HG03521 (cell line): Measurements from ENCODE around the gene YWHAH.
A peak's percentile ranks its signal among the peaks of the same experiment; 100 is the strongest.

Experiments
- ATAC-seq: cut with Tn5 transposase; IDR thresholded peaks from one replicate; pipeline ENCODE4 v1.9.1; 2021; ENCODE audit warnings: mild to moderate bottlenecking, moderate library complexity; ENCODE audit not compliant: unreplicated experiment

YWHAH gene

DNA sequence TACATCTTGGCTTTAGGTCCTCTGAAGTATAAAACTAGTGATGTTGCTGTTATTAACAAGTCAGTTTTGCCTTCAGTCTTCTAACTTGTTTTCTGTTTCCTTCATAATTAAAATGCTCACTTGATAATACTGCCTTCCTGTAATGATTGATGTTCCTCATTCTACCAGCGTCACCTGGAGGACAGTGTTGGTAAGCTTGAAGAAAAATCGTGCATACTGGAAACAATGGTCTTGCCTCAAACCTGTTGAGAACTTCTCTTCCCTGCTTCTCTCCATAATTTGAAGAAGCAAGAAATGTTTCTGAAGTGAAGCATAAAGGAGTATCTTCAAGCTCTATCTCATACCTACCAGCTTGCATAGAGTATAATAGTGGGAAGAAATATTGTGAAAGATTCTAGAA, 3.0 kb downstream of the YWHAH start:
- no peak for ATAC-seq

DNA sequence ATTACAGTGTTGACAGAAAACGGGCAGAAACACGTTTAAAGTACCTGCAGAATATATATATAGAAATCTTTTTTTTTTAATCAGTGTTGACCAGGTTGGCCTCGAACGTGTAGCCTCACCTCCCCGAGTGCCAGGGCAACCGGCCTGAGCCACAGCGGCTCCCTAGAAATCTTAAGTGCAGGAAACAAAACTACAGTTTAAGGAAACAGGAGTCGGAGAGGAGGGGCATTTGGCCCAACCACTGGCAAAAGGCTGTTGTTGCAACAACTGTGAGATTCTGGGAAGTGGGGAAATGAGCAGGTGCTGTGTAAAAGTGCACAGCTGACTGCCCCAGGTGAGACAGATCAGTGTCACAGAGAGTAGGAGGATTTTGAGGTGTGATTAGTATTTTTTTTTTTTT, 3.7 kb downstream of the YWHAH start:
- ATAC-seq = no peak

DNA sequence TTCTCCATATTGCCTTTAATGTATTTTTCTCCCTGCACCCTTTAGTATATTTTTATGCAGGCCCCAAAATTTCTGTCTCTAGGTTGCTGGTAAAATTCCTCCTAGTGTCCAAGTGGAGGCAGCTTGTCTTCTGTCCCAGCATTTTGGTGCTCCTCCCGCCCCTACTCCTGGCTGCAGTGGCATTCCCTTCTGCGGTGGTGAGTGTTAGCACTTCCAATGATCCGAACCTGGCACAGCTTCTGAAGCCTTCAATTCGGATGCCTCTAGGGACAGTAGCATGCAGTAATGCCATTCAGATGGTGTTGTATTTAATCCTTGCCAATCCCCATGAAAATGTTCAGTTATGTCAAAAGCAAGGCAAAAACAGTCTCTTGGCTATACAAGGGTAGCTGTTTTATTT, 5.9 kb downstream of the YWHAH start:
- ATAC-seq = no peak

DNA sequence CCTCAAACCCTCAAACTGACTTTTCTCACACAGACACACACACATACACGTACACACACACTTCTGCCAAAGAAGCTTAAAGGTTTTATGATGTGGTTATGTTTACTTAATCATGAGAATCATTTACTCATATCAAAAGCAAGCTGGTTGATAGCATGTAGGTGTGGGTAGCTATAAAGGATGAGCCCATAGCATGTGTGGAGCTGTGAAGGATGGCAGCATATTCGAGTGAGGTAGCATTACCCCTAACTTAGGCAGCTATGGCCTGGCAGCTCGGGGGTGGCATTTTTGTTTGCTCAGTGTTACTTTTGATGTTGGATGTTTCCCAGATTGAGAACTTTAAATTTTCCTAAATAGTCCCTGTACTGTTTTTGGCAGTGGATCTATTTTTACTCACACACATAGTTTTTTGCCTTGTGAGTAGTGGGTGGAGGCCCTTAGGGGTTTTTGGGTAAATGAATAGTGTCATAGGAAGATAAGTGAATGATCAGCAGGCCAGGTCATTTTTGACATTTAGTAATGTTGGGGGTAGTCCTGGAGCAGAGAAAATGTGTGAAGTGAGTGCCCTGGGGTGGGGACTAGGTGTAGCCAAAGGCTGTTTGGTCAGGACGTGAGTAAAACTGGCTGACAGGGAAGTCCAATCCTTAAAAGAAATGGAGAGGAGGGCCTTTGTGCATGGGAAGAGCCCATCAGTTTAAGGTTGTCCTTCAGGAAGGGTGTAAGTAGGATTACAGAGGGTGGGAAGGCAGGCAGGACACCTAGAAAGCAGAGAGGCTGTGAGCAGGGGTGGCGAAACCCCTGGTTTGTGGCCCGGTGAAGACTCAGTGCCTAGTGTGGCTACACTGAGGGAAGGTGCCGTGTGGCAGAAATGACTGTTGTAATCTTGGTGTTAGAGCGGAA, 7.1 kb downstream of the YWHAH start:
- ATAC-seq = no peak

DNA sequence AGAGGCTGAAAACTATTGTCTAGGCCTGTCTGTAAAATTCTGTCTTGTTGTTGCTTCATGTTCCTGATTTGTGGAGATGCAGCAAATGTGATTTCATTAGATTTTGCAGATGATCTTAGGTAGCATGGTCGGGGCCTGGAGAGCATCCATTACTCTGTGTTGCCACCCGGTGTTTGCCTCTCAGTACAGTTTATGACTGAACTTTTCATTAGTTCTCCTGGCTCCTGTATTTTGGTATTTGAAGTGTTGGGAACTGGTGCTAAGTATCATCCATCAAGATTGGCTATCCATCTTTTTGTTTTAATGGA, 7.7 kb downstream of the YWHAH start:
- no peak for ATAC-seq

DNA sequence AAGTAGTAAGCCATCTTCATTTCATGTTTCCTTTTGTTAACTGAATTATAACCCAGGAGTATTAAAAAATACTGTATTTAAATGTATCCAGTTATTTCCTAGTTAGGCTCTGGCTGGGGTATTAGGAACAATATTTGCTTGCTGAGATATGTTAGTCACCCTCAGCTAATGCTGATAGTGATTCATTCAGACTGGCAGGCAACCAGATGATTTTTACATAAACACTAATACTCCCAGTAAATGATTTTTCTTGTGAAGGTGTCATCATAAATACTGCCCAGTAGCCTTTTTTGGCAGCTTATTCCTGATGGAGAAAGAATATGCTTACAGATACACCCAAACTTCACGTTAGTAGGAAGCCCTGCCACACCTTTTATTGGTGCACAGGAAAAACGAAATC, 8.1 kb downstream of the YWHAH start:
- ATAC-seq = no peak

DNA sequence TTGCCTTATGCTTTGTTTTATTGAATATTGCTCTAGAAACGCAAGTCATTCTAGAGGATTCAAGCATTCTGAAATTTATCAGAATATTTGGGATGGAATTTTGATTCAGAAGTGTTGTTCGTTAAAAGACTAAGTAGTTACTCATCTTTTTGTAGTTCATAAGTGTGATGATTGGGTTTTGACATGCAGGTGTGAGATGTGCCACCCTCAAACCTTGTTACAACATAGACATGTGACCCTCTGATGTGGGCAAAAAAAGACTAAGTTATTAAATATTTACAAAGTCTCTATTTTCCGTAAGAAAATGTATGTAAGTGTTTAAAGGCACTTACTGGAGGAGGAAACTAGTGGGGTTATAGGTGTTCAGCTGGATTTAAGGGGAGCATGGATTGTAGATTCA, 8.9 kb downstream of the YWHAH start:
- ATAC-seq = no peak

DNA sequence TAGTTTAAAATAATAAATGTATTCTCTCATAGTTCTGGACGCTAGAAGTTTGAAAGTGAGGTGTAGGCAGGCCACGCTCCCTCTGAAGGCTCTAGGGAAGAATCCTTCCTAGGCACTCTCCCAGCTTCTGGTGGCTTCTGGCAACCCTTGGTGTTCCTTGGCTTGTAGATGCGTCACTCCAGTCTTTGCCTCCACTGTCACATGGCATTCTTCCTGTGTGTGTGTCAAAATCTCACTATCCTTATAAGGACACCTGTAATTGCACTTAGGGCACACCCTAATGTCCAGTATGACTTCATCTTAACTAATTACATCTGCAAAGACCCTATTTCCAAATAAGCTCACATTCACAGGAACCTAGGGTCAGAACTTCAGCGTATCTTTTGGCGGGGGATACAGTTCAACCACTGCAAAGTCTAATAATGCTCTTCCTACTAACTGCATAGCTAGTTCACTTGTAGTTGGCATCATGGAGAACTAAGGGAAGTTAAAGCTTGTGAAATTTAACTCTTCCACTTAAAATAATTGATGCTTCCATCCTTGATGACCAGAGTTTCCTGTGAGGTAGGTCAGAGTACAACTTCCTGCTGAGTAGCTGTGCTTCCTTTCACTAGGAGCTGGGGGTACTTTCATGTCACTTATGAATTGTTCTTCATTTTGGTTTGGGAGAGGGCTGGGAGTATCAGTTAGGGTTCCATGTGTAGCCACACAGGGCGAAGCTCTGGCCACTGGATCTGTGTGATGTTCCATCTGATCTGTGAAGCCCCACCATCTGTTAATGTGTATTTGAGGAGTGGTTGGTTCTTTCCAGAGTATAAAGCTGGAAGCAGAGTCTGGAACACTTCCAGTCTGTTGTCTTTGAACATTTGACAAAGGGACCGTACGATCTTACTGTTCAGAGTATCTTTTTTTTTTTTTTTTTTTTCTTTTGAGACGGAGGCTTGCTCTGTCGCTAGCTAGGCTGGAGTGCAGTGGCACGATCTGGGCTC, 10.5 kb downstream of the YWHAH start:
- ATAC-seq = no peak

DNA sequence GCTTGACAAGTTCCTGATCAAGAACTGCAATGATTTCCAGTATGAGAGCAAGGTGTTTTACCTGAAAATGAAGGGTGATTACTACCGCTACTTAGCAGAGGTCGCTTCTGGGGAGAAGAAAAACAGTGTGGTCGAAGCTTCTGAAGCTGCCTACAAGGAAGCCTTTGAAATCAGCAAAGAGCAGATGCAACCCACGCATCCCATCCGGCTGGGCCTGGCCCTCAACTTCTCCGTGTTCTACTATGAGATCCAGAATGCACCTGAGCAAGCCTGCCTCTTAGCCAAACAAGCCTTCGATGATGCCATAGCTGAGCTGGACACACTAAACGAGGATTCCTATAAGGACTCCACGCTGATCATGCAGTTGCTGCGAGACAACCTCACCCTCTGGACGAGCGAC, 12.0 kb downstream of the YWHAH start:
- ATAC-seq = no peak

DNA sequence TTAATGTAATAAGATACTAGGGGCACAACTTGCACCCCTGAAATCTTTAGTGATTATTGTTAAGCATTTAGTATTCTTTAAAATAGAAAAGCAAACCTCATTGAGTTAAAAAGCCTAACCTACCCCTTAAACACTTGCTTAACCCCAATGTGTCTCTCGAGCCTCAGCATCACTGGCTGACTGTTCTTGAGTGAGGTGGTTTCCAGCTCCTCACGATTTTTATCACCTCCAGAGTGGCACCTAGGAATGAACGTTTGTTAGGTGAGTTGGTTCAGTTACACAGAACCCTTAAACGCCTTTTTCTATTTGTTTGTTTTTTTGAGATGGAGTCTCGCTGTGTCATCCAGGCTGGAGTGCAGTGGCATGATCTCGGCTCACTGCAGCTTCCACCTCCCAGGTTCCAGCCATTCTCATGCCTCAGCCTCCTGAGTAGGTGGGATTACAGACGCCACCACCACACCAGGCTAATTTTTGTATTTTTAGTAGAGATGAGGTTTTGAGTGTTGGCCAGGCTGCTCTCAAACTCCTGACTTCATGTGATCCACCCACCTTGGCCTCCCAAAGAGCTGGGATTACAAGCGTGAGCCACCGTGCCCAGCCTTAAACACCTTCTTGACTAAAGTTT, 13.7 kb downstream of the YWHAH start:
- no peak for ATAC-seq

DNA sequence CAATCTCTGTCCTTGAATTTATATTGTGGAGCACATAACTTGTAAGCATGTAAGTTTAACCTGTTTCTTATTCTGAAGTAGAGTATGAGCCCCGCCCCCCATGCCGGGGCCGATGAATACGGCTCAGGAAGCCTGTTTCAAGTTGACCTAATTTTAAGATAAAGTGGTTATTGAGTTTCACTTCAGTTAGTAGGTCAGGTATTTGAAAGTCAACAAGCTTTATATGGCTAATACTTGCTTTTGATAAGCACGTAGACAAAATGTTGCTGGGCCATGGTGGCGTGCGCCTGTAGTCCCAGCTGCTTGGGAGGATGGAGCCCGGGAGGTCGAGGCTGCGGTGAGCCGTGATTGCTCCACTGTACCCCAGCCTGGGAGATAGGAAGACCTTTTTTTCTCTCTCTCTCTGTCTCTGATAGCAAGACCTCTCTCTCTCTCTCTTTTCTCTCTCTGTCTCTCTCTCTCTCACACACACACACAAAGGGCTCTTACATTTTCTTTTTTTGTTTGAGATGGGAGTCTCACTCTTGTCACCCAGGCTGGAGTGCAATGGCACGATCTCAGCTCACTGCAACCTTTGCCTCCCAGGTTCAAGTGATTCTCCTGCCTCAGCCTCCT, 14.4 kb downstream of the YWHAH start:
- ATAC-seq = no peak

DNA sequence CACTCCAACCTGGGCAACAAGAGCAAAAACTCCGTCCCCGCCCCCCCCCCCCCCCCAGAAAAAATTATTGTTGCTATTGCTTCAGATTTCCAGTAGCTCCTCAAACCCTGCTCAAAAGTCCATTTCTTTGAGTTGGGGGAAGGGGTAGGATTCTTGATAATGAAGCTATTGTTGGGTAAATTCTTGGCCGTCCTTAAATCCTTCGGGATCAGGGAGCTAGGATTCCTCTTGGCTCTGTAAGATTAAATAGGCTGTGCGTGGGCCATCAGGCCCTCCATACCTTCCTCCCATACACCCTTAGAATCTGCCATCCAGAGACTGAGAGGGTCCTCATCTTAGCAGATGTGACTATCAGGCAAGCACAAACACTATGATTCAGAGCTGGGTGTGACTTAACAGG, 16.4 kb downstream of the YWHAH start:
- no peak for ATAC-seq

DNA sequence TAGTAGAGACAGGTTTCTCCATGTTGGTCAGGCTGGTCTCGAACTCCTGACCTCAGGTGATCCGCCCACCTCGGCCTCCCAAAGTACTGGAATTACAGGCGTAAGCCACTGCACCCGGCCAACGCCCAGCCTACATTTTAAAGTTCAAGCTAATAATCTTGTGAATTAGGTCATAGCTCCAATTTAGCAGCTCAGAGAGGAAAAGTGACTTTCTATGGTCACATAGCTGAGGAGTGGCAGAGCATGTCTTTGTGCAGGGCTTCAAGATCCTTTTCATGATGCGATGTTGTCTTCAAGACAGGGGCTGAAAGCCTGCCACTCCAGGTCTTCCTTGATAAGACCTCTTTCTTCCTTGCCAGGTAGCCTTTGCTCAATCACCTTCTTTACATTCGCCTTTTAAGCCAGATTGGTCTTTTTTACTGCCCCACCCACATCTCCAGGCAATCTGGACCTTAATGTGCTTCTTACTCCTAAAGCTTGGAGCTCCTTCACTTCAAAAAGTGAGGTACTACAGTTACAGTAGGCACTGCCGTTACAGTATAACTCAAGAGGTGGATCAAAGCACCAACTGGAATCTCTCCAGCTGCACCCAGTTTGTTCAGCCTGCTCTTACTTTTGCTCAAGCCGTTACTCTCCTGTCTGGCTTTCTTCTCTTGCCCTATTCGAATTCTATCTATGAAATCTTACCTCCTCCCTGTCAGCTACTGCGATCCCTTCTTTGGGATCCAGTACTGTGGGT, 18.2 kb downstream of the YWHAH start:
- no peak for ATAC-seq

DNA sequence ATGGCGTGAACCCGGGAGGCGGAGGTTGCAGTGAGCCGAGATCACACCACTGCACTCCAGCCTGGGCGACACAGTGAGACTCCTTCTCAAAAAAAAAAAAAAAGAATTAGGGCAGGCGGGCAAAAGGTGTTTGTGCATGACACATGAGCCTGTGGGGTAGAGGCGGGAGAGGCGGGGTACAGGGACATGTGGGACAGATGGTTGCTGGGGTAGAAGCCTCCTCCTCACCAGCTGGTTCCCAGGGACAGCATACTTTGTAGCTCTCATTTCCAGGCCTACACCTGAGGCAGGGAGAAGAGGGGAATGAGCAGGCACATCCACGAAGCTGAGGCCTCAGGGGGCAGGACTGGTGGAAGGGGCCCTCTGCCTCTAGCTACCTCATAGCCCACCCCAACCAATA, 23.7 kb downstream of the YWHAH start:
- no peak for ATAC-seq

DNA sequence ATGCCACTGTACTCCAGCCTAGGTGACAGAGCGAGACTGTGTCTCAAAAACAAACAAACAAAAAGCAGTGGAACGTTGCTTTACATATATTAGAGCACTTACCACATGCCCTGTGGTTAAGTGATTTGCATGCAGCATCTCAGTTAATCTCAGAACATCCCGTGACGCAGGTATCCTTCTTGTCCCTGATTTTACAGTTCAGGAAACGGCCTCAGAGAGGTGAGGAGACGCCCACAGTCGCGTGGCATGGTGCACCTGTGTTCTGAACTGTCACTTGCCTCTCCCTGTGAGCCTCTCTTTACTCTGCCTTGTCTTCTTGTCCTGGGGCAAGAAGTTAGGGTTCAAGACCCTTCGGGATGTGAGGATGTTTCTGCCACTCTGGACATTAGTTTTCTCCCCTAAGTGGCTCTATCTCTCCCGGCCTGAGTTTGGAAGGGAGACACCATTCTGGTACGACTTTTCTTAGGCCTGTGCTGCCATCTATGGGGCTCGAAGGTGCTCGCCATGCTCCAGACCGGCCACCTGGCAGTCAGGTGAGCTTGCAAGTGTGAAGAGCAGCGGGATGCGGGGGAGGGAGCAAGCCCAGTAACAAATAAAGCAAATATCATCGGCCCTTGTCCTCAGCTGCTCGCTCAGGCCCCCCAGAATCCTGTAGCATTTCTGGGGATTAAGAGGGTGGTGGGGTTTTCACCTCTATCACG, 25.6 kb downstream of the YWHAH start:
- ATAC-seq = peak; percentile 45

DNA sequence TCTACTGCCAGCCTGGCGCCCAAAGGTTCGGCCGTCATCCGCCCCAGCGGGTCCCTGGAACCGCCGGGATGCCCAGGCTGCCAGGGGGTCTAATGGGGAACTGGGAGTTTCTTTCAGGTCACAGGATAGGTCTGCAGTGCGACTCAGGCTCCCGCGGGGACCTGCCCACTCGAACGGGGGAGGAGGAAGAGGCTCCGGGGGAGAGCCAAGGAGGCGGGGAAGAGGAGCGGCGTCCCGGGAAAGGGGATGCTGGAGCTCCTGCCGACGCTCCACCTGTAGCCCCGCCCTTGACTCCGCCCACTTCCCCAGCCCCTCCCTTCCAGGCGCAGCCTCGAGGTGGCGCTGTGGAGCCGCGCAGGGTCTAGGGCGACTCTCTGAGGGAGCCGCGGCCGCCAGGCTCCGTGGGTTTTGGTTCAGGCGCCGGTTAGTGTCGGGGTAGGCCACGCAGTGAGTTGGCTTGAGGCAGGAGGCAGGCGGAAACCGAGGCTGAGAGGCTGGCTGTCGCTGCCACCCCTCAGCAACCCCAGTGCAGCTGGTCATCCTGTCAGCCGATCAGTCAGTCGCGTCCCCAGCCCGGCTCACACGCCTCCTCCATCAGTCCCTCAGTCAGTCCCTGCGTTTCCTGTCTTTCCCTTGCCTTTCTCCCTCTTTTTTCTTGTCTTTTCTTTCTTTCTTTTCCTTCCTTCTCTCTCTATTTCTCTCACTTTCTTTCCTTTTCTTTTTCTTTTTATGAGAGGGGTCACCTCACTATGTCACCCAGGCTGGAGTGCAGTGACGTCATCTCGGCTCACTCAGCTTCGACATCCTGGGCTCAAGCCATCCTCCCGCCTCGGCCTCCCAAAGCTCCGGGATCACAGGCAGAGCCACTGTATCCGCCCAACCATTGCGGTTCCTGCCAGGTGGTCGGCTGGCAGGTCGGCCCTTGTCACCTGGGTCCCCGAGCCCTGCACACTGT, 26.4 kb downstream of the YWHAH start:
- peak; percentile 56 for ATAC-seq

DNA sequence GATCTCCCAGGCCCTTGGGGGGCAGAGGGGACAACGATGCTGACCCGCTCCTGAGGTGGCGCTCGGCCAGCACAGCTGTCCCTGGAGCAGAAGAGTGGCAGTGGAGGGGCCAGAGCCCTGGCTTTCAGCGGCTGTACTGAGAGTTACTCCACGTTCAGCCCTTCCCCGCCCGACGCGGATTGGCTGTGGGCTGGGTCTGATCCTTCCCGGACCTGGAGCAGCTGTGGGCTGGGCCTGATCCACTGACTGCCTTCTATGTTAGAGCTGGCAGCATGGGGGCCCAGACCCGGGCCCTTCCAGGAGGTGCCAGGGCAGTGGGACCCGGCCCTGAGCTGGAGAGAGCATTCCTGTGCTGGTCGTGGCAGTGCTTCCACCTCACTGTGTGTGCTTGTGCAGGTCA, 27.8 kb downstream of the YWHAH start:
- ATAC-seq = no peak

DNA sequence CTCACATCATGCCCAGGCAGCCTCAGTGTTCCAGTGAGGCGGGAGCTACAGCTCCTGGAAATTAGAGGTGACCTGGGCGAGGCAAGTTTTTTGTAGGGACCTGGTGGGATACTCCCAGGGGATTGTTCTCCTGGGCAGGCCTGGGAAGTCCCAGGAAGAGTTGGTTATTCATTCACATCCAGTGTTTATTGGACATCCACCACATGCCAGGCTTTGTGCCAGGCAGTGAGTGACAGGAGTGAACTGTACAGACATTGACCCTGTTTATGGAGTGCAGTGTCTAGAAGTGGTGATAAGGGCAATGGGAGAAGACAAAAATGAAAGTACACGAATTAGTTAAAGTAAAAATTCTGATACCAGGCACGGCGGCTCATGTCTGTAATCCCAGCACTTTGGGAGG, 29.4 kb downstream of the YWHAH start:
- no peak for ATAC-seq
